Measurements from ENCODE around the gene SMARCD3.

Gene SMARCD3

GRCh38 chr7:151193203-151193978 is 55.1 kb downstream of the SMARCD3 start:
- in situ Hi-C loops (cut with HindIII; ENCODE audit: low sequenced_read_pairs), result no loop called here

GRCh38 chr7:151192002-151192539 is 56.4 kb downstream of the SMARCD3 start:
- in situ Hi-C loops (cut with HindIII; ENCODE audit: low sequenced_read_pairs), result no loop called here

- in situ Hi-C loops (cut with HindIII; ENCODE audit: low sequenced_read_pairs), result no loop called here
These were observed 57.0 kb downstream of the SMARCD3 start for GRCh38 chr7:151191544-151191943.

GRCh38 chr7:151189038-151189437 is 59.5 kb downstream of the SMARCD3 start:
- in situ Hi-C loops (cut with HindIII; ENCODE audit: low sequenced_read_pairs), result no loop called here
